HG03378 (cell line): Measurements from ENCODE around the gene FIGLA.
"Not testable (repeated sequence)": the region's sequence is repeated elsewhere in the genome, so short reads cannot be mapped to it uniquely, and the experiment has no call there.

Source experiments
- ATAC-seq: cut with Tn5 transposase; IDR thresholded peaks from one replicate; pipeline ENCODE4 v1.9.1; 2021; ENCODE audit warnings: mild to moderate bottlenecking, moderate library complexity; ENCODE audit not compliant: unreplicated experiment

Gene FIGLA

GRCh38 chr2:70808983-70809958 is 18.8 kb upstream of the FIGLA start:
- no peak for ATAC-seq

GRCh38 chr2:70807828-70808118 is 17.3 kb upstream of the FIGLA start:
- no peak for ATAC-seq

GRCh38 chr2:70807102-70807827 is 16.8 kb upstream of the FIGLA start:
- no peak for ATAC-seq

- ATAC-seq = no peak
Observed at GRCh38 chr2:70806620-70807019, 16.2 kb upstream of the FIGLA start.

- no peak for ATAC-seq
Observed at GRCh38 chr2:70806013-70806412, 15.6 kb upstream of the FIGLA start.

- ATAC-seq = no peak
Observed at GRCh38 chr2:70801607-70802263, 11.3 kb upstream of the FIGLA start.

- ATAC-seq = no peak
Observed at GRCh38 chr2:70799706-70800105, 9.3 kb upstream of the FIGLA start.

- ATAC-seq = not testable (repeated sequence)
Observed at GRCh38 chr2:70797996-70798395, 7.6 kb upstream of the FIGLA start.

GRCh38 chr2:70797506-70797905 is 7.1 kb upstream of the FIGLA start:
- no peak for ATAC-seq

GRCh38 chr2:70796262-70796661 is 5.8 kb upstream of the FIGLA start:
- ATAC-seq = no peak

GRCh38 chr2:70795164-70795995 is 4.9 kb upstream of the FIGLA start:
- ATAC-seq = no peak

- ATAC-seq = no peak
Observed at GRCh38 chr2:70793450-70793849, 3.0 kb upstream of the FIGLA start.

GRCh38 chr2:70789304-70790135 is 923 bp downstream of the FIGLA start:
- no peak for ATAC-seq

GRCh38 chr2:70785137-70785911 is 5.1 kb downstream of the FIGLA start:
- no peak for ATAC-seq

- ATAC-seq = no peak
Observed at GRCh38 chr2:70784320-70784719, 6.1 kb downstream of the FIGLA start.

- no peak for ATAC-seq
Observed at GRCh38 chr2:70779911-70780545, 10.4 kb downstream of the FIGLA start.

GRCh38 chr2:70779491-70779890 is 11.0 kb downstream of the FIGLA start:
- ATAC-seq = no peak

GRCh38 chr2:70778676-70779075 is 11.8 kb downstream of the FIGLA start:
- no peak for ATAC-seq

GRCh38 chr2:70777450-70777849 is 13.0 kb downstream of the FIGLA start:
- no peak for ATAC-seq
